Putamen (tissue), 1 donor: ENCODE data around the gene ANKRD13B.

ENCODE experiments used
- DNase-seq: peaks from one replicate; pipeline ENCODE4 v3.0.0-alpha.2; 2016; ENCODE audit warnings: low spot score

Gene ANKRD13B

DNA sequence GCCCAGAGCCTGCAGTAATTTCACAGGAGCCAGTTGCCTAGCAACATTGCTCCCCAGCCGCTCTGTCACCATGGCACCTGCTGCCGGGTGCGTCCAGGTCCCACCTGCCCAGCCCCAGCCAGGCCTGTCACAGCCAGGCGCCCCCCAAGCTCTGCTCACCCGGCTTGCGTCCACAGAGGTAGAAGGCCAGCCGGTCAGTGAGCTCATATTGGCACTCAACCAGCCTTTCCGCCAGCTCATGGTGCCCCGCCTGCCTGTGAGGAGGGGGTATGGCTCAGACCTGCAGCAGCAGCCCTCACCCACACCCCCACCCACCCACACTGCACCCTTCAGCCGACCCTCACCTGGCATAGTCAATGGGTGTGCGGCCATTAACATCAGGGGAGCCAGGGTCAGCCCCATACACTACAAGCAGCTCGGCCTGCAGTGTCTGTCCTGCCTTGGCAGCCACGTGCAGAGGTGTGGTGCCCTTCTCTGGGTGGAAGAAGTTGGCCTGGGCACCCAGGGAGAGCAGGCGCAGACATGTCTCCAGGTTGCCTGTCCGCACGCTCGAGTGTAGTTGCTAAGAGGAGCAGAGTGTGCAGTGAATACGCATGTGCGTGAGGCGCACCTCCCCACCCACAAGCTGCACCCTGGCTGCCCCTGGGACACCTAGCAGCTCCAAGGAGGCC, 11.2 kb upstream of the ANKRD13B start:
- no peak for DNase-seq

DNA sequence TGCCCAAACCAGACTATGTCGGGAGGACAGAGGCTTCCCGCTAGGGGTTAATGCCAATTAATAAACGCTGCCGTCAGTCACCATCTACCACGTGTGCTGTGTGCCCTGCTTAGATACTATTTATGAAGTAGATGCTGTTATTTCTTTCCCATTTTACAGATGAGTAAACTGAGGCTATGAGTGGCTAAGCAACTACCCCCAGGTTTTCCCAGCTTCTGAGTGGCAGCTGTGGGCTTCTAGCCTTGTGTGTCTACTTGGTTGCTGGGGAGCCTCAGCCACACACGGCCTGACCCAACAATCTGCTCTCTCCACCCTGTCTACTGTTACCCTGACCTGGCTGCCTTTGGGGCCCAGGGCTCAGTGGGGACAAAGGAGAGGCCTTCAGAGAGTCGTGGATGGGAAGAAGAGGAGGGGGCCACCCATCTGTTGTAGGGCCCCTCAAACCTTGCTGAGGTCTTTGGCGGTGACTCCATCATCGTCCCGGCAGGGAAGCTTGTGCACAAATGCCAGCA, 10.6 kb upstream of the ANKRD13B start:
- DNase-seq: no peak

DNA sequence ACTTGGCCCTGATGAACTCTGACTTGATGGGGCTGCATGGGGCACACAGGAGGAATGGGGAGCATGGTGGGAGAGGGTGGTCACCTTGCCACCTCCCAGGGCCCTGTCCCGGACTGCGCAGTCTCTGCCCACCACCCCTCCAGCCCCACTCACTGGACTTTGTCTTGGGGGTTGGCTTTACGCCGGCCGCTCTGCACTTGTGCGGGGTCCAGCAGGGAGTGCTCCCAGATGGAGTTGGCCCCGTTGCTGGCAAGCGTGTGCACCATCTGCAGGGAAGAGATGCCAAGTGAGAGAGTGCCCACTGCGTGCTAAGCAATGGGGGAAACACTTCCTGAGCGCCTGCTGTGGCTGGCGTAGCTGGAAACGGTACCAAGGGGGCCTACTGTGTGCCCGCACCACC, 10.2 kb upstream of the ANKRD13B start:
- peak; percentile 89 for DNase-seq

DNA sequence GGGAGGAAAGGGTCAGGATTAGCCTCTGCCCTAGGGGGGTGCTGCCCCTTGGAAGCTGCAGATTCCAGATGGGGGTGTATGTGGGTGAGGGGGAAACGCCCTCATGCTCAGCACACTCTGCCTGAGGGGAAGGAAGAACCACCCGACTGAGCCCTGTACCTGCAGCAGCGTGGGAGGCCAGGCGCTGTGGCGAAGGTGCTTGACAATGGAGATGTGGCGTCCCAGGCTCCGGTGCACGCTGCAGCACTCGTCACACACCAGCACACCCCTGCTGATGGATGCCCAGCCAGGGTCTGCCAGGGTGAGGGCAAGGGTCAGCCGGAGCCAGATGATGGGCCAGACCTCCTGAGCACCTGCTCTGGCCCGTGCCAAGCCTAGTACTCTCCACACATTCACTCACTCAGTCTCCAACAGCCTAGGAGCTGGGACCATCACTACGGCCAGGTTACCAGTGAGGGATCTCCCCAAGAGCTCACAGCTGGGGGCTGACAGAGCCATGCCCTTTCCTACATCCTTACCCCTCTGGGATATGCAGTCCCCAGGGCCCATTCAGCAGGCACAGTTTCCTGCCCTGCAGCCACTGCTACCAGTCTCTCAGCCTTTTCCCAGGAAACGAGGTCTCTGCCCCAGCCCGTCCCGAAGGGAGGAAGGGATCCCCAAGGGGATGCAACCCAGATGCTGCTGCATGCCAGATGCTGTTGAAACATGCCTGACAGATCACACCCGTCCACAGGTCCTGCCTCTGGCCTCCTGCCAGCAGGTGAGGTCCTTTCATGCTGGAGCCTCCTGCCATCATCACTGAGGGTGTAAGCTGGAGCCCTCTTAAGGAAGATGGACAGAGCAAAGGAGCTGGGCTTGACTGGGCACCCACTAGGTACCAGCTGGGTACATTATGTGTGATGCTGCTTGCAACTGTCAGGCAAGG, 9.3 kb upstream of the ANKRD13B start:
- DNase-seq: no peak

DNA sequence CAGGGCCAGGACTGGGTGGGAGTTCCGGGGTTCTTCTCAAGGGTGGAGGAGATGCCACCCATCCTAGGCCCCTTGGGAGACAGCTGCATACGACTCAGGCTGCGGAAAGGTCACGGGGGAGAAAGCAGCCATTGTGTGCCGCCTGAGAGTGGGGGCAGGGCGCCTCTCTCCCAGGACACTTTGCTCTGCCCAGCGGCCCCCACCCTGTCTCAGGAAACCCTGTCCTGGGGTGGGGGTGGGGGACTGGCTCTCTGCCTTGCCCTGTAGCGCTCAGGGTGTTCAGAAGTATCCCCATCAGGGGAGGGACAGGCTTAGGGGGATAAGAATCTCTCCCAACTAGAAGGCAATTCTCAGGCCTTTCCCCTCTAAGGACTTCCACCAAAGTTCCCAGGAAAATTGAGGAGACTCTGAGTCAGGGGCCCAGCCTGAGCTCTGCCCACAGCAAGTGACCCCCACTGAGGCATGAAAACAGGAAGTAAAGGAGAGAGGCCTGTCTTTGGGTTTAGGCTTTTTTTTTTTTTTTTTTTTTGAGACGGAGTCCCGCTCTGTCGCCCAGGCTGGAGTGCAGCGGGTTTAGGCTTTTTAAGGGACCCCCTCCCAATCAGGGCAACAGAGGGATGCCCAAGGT, 8.4 kb upstream of the ANKRD13B start:
- no peak for DNase-seq

DNA sequence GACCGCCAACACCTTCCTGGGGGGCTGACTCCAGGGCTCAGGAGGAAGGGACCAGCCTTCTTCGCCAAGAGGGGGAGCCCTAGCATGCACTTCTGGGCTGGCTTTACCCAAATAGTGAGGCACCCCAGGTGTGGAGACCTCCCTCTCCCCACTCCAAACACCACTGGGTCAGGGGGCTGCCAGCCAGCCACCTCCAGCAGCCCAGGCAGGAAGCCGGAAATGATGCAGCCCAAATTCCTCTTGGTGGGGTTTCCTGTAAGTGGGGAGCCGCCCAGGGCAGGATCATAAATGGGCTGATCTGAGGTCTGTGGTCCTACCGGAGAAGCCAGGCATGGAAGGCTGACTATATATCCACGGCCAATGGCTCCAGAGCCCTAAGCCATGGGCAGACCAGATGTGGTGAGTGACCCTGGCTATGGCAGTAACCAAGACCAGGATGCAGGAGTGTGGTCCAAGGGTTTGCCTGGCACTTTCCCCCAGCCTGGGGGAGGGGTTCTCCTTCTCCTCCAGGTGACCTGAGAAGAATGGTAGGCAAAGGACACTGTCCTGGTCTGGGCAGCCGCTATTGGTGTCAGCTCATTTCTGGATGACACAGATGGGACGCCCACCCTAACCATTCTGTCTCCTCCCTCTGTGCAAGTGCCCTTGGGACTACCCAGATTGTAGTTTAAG, 7.7 kb upstream of the ANKRD13B start:
- no peak for DNase-seq

DNA sequence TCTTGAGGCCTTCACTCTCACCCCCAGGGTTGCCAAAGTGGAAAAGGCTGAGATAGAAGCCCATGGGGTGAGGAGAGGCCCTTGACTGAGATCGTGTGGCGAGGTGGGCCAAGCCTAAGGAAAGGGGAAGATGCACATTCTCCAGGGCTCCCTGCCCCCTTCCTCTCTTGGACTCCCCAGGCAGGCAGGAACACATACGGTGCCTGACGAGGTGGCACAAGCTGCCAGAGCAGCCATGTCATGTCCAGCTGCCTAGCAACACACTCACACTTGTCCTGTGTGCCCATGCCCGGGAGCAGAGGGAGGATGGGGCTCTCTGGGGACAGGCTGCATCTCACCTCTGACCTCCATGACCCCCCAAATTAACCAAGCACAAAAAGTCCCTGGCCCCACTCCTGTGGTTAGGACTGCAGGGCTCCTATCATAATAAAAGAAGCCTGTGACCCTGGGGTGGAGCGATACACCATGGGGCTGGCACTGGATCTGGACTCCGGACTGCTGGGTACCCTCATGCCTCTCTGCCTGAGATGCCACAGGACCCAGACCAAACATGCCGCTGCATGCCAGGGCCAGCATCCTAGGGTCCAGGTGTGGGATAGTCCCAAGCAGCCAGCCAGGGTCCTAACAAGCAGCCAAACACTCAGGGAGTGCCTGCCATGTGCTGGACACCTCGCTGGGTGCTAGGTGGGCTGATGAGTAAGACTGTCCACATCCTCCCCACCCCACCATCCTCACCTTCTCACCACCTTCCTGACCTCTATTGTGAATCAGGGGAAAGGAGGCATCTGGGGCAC, 6.1 kb upstream of the ANKRD13B start:
- no peak for DNase-seq

DNA sequence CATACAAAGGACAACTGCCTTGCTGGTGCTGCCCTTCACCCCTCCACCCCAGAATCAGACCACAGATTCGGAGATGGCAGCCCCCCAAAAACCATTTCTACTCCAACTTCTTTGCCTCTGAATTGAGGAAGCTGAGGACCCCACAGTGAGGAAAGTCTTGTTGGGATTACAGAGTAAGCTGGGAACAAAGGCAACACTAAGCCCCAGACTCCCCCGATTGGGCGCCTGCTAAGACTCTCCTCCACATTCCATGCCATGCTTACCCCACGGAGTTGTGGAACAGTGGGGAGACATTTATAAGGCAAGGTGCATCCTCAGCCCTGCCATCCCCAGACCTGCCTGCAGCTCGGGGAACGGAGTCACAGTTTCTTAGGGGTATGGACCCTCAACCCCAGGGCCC, 5.3 kb upstream of the ANKRD13B start:
- no peak for DNase-seq

DNA sequence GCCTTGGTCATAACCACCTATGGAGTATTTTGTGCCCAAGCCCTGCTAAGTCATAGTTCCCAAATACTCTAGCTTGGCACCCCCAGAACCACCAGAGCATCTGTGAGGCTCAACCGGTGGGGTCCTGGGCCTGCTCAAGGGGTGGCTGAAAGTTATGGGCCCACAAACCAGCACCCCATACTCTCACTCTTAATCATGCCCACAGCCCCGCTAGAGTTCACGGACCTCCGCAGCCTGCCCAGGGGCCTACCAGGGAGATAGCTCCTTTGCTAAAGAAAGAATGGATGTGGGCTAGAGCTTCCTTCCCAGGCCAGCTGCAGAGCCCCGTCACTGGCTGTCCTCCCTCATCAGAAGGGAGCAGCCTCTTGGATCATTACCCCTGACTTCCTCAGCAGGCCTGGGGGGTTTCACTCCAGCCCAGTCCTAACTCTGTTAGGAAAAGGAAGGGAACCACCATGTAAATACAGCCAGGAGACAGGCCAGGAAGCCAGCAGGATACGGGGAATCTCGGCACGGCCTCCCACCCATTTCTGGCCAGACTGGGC, 4.8 kb upstream of the ANKRD13B start:
- no peak for DNase-seq

DNA sequence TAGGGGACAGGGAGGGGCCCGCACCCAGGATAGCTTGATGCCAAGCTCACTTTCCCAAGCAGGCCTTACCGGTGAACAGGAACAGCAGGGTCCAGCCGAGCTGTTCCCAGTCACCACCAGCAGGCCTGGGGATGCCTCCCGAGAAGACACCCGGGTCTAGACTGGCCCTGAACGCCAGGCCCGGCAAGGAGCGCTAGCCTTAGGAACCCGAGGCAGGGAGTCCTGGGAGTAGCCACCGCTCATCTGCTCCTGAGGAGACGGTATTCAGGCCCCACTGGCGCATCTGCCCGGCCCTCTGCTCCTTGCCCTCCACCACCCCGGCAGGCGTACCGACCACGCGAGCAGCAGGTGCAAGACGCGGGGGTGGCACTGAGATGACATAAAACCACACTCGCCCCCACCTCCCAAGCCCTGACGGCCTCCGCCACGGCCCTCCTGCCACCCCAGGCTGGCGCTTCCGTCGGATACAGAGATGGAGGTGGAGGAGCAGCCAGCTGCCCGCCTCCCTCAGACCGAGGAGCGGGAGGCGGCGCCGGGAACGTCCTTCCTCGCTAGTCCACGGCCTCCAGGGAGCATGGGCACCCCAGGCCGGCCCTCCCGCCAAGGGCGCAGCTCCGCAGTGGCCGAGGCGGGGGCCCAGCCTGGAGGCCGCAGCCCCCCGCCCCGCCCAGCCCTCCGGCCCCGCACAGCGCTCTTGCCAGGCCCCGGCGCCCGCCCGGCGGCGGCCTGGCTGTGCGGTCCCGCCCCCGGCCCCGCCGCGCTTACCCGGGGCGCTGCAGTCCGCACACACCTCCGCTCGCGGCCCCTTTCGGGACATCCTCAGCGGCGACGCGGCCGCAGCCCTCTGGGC, 4.1 kb upstream of the ANKRD13B start:
- no peak for DNase-seq

DNA sequence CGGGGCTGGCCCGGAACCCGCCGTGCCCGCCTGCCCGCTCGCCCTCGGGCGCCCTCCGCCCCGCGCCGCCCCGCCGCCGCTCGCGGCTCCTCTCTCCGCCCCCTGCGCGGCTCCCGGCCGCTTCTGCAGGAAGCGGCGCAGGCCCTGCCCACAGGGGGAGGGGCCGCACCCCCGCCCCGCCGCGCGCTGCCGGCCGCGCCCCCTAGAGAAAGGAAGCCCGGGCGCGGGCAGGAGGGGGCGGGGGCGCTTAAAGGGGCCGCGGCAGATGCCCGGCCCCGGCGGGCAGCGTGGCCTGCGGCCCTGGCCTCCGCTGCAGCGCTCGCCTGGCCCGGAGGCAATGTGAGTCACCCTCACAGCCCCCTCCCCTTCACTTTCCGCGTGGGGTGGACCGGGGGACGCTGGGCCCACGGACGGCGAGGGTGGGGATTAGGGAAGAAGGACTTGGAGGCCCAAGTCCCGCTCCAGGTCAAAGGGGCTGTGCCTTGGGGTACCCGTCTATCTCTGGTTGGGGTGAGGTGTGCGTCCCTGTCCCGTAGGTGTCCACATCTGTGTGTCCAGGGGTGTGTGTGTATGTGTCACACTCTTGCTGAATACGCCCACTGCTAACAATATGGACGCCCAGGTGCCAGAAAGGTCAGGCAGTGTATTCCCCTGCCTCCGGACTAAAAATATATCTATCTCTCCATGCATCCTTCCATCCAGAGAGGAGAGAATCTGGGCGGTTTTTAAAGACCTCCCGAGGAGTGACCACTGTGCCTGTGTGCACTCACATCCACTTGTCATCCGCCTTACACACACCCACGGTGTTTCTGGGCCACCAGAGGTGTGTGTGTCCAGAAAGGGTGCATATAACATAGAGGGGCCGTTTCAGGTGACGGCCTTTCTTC, 3.2 kb upstream of the ANKRD13B start, which contains the start of gene GIT1:
Gene GIT1 (minus strand): TSS at position 125 of the 887 bp plus-strand sequence. CDS start 270 bp downstream, outside the sequence.
- DNase-seq: peak; percentile 94

DNA sequence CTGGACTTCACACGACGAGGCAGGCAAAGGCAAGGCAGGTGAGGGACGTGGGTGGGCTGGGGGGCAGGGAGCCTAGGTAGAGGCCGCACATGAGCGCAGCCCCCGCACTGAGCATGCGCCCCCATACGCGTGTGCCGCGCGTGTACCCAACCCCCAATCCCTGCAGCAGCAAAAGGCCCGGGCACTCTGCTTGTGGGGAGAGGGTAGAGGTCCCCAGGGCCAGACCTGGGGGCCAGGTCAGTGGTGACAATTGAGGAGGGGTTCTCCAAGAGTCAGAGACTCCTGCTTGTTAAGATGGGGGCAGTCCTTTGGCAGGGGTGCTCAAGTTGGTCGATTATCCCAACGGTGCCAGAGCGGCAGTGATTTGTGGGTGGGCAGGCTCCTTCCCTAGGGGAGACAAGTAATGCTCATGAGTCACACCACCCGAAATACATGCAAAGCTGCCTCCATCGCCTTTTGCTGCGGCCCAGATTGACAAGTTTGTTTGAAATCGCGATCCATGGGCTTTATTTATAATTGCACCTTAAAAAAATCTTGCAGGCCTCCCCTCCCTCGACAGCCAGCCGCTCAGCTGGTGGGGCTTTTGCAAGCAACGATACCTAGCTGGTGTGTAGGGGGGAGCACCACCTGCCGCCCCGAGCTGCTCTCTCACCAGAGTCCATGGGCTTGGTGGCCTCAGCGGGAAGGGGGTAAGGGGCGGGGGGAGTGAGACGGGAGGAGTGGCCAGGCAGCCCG, 2.4 kb upstream of the ANKRD13B start:
- peak; percentile 78 for DNase-seq

DNA sequence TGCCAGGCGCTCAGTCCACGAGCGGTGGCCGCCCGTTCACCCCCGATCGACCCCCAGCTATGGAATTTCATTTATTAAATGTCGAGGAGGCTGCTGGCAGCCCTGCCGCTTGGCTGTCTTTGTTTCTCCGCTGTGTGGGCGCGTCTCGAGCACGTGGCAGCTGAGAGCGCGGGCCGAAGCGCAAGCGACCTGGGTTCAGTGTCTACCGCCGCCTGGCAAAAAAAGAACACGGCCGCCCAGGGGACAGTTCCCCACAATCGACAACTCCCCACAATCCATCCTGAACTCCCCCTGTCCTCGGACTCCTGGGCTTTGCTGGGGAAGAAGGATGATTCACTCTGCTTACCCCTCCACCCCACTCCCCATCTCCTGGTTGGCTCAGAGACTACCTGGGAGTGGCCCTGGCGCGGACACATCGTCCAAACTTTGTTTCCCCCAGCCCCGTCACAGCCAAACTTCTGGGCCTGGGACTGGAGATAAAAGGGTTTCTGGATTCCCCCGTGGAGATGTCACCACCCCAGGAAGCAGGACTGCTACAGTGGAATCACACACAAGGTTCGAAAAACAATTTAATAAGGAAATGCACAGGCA, 1.7 kb upstream of the ANKRD13B start:
- DNase-seq: no peak

DNA sequence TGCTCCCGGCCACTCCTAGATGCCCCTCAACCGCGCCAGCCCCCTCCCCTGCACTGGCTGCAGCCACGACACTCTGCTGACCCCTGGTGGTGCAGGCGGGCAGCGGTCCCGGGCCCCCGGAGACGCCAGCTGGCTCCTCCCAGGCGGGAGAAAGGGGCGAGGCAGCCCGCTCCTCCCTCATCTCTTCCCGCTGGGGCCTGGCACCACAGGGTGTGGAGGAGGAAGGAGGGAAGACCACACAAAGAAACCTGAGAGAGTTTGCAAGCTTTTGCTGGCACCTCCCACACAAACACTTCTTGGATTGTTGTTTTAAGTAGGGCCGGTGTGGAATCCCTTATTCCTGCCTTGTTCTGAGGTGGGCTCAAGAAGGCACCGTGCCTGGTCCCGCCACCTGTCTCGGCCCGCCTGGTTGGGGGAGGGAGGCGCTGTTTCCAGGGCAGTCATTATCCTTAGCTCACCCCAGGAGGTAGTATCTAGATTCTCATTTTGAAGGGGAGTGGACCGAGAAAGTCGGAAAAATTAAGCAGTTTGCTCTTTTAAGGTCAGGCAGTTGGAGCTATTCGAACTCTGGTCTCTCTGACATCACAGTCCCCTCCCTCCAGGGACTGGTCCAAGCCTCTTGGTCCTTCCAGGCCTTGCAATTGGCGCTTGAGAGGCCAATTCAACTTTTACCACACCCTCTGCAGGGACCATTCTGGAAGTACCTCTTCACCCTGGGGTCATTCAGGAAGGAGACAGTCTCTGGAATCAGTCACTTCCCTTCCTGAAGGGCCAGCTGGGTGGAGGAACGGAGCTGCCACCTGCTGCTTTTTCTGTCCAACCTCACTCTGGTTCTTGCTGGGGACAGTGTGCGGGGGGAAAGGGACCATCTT, 959 bp upstream of the ANKRD13B start:
- DNase-seq: peak; percentile 89

DNA sequence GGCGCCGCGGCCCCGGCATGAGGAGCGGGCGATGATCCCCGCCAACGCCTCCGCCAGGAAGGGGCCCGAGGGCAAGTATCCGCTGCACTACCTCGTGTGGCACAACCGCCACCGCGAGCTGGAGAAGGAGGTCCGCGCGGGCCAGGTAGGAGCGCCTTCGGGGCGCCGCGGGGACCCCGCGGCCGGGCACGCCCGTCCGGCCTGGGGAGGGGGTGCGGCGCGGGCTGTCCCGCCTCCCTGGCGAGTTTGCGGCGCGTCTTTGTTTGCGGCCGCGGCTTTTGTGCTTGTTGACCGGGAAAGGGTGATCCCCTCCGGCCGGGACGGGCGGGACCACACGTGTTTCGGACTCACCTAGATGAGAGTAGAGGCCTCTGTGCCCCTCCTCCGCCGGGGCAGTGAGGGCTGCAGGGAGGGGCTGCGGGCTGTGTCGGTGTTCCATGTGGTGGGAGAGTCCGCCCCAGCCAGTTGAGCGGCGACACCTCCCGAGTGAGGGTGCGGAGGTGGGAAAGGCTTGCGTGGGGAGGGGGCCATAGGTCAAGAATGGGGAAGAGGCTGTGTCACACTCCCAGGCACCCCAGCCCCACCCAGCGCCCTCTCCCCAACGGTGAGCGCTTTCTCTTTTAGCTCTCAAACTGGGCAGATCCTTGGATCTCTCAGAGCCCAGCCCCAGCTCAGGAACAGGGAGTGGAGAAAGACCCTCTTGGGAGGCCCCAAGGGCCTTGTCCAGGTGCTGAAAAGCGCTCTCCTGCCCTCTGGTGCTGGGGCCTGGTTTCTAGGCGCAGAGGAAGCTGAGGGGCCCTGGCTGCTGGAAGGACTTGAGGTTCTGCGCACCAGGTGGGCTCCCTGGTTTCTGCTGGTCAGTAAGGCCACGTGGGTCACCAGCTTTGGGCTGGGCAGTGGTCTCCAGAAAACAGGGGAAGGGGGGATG, 923 bp downstream of the ANKRD13B start:
- no peak for DNase-seq
